NCI-H2196 treated with DMSO at 0.1 percent for 48 hours (cell line): Measurements from ENCODE around the gene ADGRG7.
"Not testable (repeated sequence)": the region's sequence is repeated elsewhere in the genome, so short reads cannot be mapped to it uniquely, and the experiment has no call there.

Source experiments
- DNase-seq: peaks from one replicate; lab custom pipeline; 2025; ENCODE audit not compliant: unreplicated experiment; lab: John Stamatoyannopoulos, UW

The ADGRG7 gene

GRCh38 chr3:100609305-100609704 lies at the start of gene ADGRG7:
TSS of gene ADGRG7 (plus strand) at chr3:100609601. CDS start at chr3:100609857, 256 bp downstream.
- DNase-seq = no peak

- no peak for DNase-seq
Measured at GRCh38 chr3:100560426-100560825, 49.0 kb upstream of the ADGRG7 start.

- no peak for DNase-seq
Measured at GRCh38 chr3:100561459-100562158, 47.8 kb upstream of the ADGRG7 start.

GRCh38 chr3:100562224-100562857 lies 47.1 kb upstream of the ADGRG7 start:
- no peak for DNase-seq

- no peak for DNase-seq
Measured at GRCh38 chr3:100563228-100563627, 46.2 kb upstream of the ADGRG7 start.

GRCh38 chr3:100563652-100564211 lies 45.7 kb upstream of the ADGRG7 start:
- no peak for DNase-seq

- no peak for DNase-seq
Measured at GRCh38 chr3:100570811-100571210, 38.6 kb upstream of the ADGRG7 start.

- no peak for DNase-seq
Measured at GRCh38 chr3:100574536-100574935, 34.9 kb upstream of the ADGRG7 start.

GRCh38 chr3:100575704-100576103 lies 33.7 kb upstream of the ADGRG7 start:
- no peak for DNase-seq

GRCh38 chr3:100577382-100578008 lies 31.9 kb upstream of the ADGRG7 start:
- no peak for DNase-seq

- DNase-seq = no peak
Measured at GRCh38 chr3:100578646-100579045, 30.8 kb upstream of the ADGRG7 start.

GRCh38 chr3:100580147-100580546 lies 29.3 kb upstream of the ADGRG7 start:
- DNase-seq = no peak

- DNase-seq = no peak
Measured at GRCh38 chr3:100581650-100582049, 27.8 kb upstream of the ADGRG7 start.

- not testable (repeated sequence) for DNase-seq
Measured at GRCh38 chr3:100582157-100582556, 27.2 kb upstream of the ADGRG7 start.

GRCh38 chr3:100584101-100584660 lies 25.2 kb upstream of the ADGRG7 start:
- DNase-seq = no peak

GRCh38 chr3:100586832-100587231 lies 22.6 kb upstream of the ADGRG7 start:
- DNase-seq = no peak

- DNase-seq = no peak
Measured at GRCh38 chr3:100588251-100588650, 21.1 kb upstream of the ADGRG7 start.

- DNase-seq = peak; percentile 36
Measured at GRCh38 chr3:100590114-100590839, 19.1 kb upstream of the ADGRG7 start.

- no peak for DNase-seq
Measured at GRCh38 chr3:100590840-100591147, 18.6 kb upstream of the ADGRG7 start.

GRCh38 chr3:100591411-100591810 lies 18.0 kb upstream of the ADGRG7 start:
- DNase-seq = no peak
